ENCODE data around the gene HYLS1. TPM values are rescaled to one million over a fixed set of nuclear protein-coding genes. Genes with fewer than 3 reads are reported as not detected.

The HYLS1 gene
- total RNA-seq, 6 donors from 2014 or later, result 0.55 to 6.3 (median 3.8) TPM

DNA sequence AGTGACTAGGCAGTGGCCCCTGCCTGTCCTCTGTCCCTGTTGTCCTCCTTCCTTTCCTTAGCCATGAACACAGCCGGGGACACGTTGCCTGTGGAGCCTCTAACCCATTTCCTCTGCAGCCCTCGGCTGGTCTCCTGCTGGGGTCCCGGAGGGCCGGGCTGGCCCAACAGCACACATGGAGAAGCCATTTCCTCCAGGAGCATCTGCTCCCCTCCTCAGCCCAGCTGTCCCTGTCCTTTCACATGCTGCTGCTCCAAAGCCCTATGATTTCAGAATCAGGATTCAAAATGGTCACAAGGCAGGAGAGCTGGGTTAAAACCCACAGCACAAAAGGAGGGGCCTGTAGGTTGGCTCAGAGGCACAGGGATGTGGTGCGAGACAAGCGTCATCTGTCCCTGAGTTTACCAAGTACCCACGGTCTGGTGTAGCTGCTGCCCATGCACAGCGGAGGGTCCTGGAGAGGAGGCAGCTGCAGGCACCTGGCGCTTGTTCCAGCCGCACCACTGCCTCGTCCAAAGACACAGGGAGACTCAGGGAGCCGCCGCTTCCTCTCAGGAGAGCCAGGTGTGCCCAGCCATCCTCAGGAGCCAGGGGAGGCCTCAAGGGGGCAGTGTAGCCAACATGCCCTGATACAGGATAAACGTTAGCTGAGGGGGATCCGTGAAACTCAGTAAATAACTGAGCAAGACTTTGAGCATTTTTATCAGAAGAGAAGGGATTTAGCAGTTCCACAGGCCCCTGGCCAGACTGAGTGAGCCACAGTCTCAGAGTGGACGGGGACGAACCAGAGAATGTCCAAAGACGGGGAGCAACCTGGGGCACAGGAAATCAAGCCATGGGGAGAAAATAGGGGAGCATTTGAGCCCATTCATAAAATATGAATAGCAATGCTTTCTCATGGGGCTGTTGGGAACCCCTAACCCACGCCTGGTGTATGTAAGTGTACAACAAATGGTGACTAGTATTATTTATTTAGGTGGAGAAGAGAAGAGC is 54.4 kb downstream of the HYLS1 start:
- no peak for TF ChIP-seq POLR2A (IDR thresholded peaks at IDR 0.05)
- TF ChIP-seq, protein P1, sequence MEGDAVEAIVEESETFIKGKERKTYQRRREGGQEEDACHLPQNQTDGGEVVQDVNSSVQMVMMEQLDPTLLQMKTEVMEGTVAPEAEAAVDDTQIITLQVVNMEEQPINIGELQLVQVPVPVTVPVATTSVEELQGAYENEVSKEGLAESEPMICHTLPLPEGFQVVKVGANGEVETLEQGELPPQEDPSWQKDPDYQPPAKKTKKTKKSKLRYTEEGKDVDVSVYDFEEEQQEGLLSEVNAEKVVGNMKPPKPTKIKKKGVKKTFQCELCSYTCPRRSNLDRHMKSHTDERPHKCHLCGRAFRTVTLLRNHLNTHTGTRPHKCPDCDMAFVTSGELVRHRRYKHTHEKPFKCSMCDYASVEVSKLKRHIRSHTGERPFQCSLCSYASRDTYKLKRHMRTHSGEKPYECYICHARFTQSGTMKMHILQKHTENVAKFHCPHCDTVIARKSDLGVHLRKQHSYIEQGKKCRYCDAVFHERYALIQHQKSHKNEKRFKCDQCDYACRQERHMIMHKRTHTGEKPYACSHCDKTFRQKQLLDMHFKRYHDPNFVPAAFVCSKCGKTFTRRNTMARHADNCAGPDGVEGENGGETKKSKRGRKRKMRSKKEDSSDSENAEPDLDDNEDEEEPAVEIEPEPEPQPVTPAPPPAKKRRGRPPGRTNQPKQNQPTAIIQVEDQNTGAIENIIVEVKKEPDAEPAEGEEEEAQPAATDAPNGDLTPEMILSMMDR (IDR thresholded peaks at IDR 0.05), result peak; percentile 25 to 55 (median 46)
- Histone ChIP-seq H3K36me3 (no peaks in the 10 kb centered on the region), H3K4me1 (peaks cover 0 to 8% (median 0%) of the 10 kb centered on the region in 4 donors), H3K4me3 (no peak overlapping the region), H3K27ac (no peak overlapping the region), H3K27me3 (no peaks in the 10 kb centered on the region), H3K9me3 (no peaks in the 10 kb centered on the region)
- ATAC-seq (ENCODE audit: low FRiP score in 2 of 2) (peak; percentile 38 to 39), DNase-seq (peak in 1 of 2 donors; percentile 56)
- WGBS, 2 donors, result 32 to 53% methylated on average over 15 to 20 of the region's 20 CpGs

DNA sequence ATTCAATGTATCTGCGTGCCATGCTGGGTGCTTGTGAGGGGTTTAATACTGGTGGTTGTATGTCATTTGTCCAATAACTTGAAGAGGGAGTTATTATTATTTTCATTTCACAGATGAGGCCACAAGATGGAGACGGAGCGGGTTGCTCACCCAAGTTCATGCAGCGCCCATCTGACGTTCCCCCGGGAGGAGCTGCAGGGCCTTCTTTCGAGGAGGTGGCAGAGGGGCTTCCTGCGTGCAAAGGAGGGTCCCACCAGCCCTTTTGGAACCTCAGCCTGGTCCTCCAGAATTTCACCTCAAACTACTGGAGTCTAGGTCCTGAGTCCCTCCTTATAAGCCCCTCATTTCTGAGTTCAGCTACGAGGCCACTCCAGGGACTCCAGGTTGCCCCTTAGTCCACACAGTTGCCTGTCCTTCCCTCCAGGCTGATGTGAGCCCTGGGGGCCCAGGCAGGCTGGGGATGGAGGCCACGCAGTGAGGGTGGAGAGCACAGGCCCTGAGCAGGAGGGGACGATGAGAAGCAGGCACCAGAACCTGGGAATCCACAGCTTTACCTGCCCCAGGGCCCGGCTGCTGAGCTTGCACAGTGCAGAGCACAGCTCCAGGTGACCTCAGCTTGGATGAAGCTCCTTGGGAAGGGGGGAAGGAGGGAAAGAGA is 55.4 kb downstream of the HYLS1 start:
- Histone ChIP-seq H3K27ac (no peak overlapping the region), H3K27me3 (no peaks in the 10 kb centered on the region), H3K9me3 (no peaks in the 10 kb centered on the region), H3K4me3 (no peak overlapping the region), H3K36me3 (no peaks in the 10 kb centered on the region), H3K4me1 (peaks cover 0 to 8% (median 0%) of the 10 kb centered on the region in 4 donors)
- DNase-seq (no peak), ATAC-seq (ENCODE audit: low FRiP score in 2 of 2) (no peak)
- WGBS, 2 donors, result 93 to 96% methylated on average over 9 to 12 of the region's 12 CpGs
- no peak for TF ChIP-seq EP300 (IDR thresholded peaks at IDR 0.05)
- TF ChIP-seq POLR2AphosphoS5 (IDR thresholded peaks at IDR 0.05), result no peak
- TF ChIP-seq, protein P1 (IDR thresholded peaks at IDR 0.05), result no peak
- no peak for TF ChIP-seq POLR2A (IDR thresholded peaks at IDR 0.05)

DNA sequence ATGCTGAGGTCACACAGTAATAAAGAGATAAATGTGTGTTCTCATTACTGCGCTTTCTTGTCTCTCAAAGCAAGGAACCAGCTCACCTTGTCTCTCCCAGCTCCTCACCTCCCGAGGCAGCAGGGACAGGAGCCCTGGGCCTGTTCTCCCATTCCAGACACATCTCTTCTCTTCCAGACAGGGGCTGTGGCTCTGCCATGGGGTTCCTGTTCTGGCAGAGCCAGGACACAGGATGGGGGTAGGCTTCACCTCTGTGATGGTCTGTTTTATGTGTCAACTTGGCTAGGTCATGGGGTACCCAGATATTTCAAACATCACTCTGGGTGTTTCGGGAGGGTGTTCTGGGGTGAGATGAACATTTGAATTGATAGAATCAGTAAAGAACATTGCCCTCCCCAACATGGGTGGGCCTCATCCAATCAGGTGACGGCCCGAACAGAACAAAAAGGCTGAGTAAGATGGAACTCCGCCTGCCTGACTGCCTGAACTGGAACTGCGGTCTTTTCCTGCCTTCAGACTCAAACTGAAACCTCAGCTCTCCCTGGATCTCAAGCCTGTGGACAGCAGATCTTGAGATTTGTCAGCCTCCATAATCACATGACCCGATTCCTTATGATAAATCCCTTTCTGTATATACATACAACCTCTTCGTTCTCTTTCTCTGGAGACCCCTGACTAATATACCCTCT is 56.3 kb downstream of the HYLS1 start:
- DNase-seq, result no peak
- WGBS, 2 donors, result 90 to 94% methylated on average over 9 of the region's 9 CpGs

DNA sequence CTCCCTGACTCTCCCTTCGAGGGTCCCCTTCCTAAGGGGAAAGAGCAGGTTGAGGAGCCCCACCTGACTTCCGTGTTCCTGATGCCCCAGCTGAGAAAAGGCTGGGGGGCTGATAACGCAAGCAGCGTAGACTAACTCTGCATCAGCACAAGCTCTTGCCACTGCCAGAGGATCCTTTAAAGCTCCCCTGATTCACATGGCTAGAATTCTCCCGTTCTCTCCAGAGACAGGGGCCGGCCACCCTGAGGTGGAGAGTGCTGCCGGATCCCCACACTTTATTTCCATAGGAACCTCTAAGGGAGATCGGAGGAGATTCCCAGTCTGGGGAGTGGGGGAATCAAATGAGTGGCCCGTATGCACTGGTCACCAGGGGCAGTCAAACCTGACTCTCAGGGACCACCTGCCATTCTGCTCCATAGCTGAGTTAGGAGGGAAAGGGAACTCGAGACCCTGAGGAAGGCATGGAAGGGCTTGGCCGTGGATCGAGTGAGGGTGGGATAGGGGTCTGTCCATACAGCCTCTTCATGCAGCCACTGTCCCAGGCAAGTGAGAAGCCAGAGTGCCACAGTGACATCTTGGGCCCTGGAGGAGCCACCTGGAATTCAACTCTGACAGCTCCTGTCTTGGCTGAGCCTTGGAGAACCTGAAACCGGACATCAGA is 57.0 kb downstream of the HYLS1 start:
- Histone ChIP-seq H3K9me3 (no peaks in the 10 kb centered on the region), H3K4me3 (no peak overlapping the region), H3K27me3 (no peaks in the 10 kb centered on the region), H3K4me1 (peaks cover 0 to 8% (median 0%) of the 10 kb centered on the region in 4 donors), H3K36me3 (no peaks in the 10 kb centered on the region), H3K27ac (no peak overlapping the region)
- DNase-seq (no peak), ATAC-seq (ENCODE audit: low FRiP score in 2 of 2) (no peak)
- WGBS, 2 donors, result 72 to 85% methylated on average over 13 of the region's 13 CpGs
- TF ChIP-seq, protein P1 (IDR thresholded peaks at IDR 0.05), result no peak
- TF ChIP-seq POLR2A (IDR thresholded peaks at IDR 0.05), result no peak
- TF ChIP-seq EP300 (IDR thresholded peaks at IDR 0.05), result no peak
- TF ChIP-seq POLR2AphosphoS5 (IDR thresholded peaks at IDR 0.05), result no peak

More for the DNA sequence above, 56.3 kb downstream of the HYLS1 start:
- Histone ChIP-seq H3K9me3 (no peaks in the 10 kb centered on the region), H3K27me3 (no peaks in the 10 kb centered on the region), H3K27ac (no peak overlapping the region), H3K36me3 (no peaks in the 10 kb centered on the region), H3K4me1 (peaks cover 0 to 8% (median 0%) of the 10 kb centered on the region in 4 donors), H3K4me3 (no peak overlapping the region)
- ATAC-seq (ENCODE audit: low FRiP score in 2 of 2), result no peak
- TF ChIP-seq EP300 (IDR thresholded peaks at IDR 0.05) (no peak), POLR2AphosphoS5 (IDR thresholded peaks at IDR 0.05) (no peak), POLR2A (IDR thresholded peaks at IDR 0.05) (no peak)
